MM.1S (cell line): ENCODE results near the gene IL1RAPL2.
"Not testable (repeated sequence)": the region's sequence is repeated elsewhere in the genome, so short reads cannot be mapped to it uniquely, and the experiment has no call there.

ENCODE experiments used
- DNase-seq: peaks from one replicate; pipeline ENCODE4 v3.0.0-alpha.2; 2015
- H2AFZ ChIP-seq: fragments of 300-600 bp; sonication (generic); 2 replicates; pipeline ENCODE4 v1.6.0; 2016; ENCODE audit warnings: antibody characterized with exemption, low read length
- H3F3A ChIP-seq: fragments of 300-600 bp; sonication (generic); 2 replicates; pipeline ENCODE4 v1.6.1; 2016; ENCODE audit warnings: mild to moderate bottlenecking, antibody characterized with exemption, low read length, moderate library complexity, mixed read lengths; ENCODE audit not compliant: insufficient read depth
- H3K27ac ChIP-seq: fragments of 300-600 bp; sonication (generic); 2 replicates; pipeline ENCODE4 v1.5.1; 2016; ENCODE audit warnings: mild to moderate bottlenecking, low read length
- H3K27me3 ChIP-seq: fragments of 300-600 bp; sonication (generic); replicated peaks from 2 replicates; pipeline ENCODE4 v1.6.0; 2016; ENCODE audit warnings: low read length; ENCODE audit not compliant: insufficient read depth
- H3K36me3 ChIP-seq: fragments of 300-600 bp; sonication (generic); replicated peaks from 2 replicates; pipeline ENCODE4 v1.6.1; 2016; ENCODE audit warnings: mild to moderate bottlenecking, low read length, mixed read lengths; ENCODE audit not compliant: insufficient read depth
- H3K4me1 ChIP-seq: fragments of 300-600 bp; sonication (generic); 2 replicates; pipeline ENCODE4 v1.6.1; 2016; ENCODE audit warnings: low read length, mixed read lengths
- H3K4me2 ChIP-seq: fragments of 300-600 bp; sonication (generic); 2 replicates; pipeline ENCODE4 v1.6.0; 2016; ENCODE audit warnings: low read depth, low read length
- H3K4me3 ChIP-seq: fragments of 300-600 bp; sonication (generic); 2 replicates; pipeline ENCODE4 v1.5.1; 2016; ENCODE audit warnings: low read length, mixed read lengths
- H3K79me2 ChIP-seq: fragments of 300-600 bp; sonication (generic); 2 replicates; pipeline ENCODE4 v1.6.1; 2016; ENCODE audit warnings: mixed run types, low read length, mixed read lengths
- H3K9ac ChIP-seq: fragments of 300-600 bp; sonication (generic); 2 replicates; pipeline ENCODE4 v1.6.1; 2016; ENCODE audit warnings: low read length, mixed read lengths
- H3K9me2 ChIP-seq: fragments of 300-600 bp; sonication (generic); replicated peaks from 2 replicates; pipeline ENCODE4 v1.6.1; 2016; ENCODE audit warnings: mild to moderate bottlenecking, low read length, mixed read lengths; ENCODE audit not compliant: insufficient read depth
- H3K9me3 ChIP-seq: fragments of 300-600 bp; sonication (generic); replicated peaks from 2 replicates; pipeline ENCODE4 v1.6.1; 2016; ENCODE audit warnings: mild to moderate bottlenecking, low read length, mixed read lengths; ENCODE audit not compliant: insufficient read depth
- H4K20me1 ChIP-seq: fragments of 300-600 bp; sonication (generic); 2 replicates; pipeline ENCODE4 v1.6.1; 2016; ENCODE audit warnings: mild to moderate bottlenecking, low read length, moderate library complexity, mixed read lengths; ENCODE audit not compliant: insufficient read depth
- CTCF ChIP-seq: fragments of 300-600 bp; sonication (generic); IDR thresholded peaks from 2 replicates; pipeline ENCODE4 v1.5.1; 2016; ENCODE audit warnings: antibody characterized with exemption, low read length, mixed read lengths
- EZH2 ChIP-seq: fragments of 300-600 bp; sonication (generic); optimal IDR thresholded peaks from 2 replicates; pipeline ENCODE3; 2017; ENCODE audit warnings: low read depth, mild to moderate bottlenecking, antibody characterized with exemption, low read length, mixed read lengths
- EZH2phosphoT487 ChIP-seq: fragments of 300-600 bp; sonication (generic); IDR thresholded peaks from 2 replicates; pipeline ENCODE4 v1.6.1; 2018; ENCODE audit warnings: antibody characterized with exemption, low read length

IL1RAPL2 gene

DNA sequence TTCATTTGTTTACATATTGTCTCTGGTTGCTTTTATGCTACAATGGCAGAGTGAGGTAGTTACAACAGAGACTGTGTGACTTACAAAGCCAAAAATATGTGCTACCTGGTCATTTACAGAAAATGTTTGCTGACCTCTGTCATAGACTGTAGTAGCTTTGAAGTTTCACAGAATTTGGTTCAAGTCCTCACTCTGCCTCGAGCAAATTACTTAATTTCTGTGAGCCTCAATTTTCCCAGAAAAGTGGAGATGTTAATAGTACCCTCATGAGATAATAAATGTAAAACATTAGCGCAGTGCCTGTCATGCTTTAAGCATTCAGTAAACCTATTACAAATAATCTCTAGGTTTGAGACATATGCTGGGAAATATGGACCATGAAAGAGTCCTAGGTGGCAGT is 1237.9 kb downstream of the IL1RAPL2 start:
- TF ChIP-seq EZH2phosphoT487 (no peak), EZH2 (no peak)
- no peak overlapping the region for H3K4me2 ChIP-seq
- no peaks in the 10 kb centered on the region for H3K27me3 ChIP-seq
- H3K79me2 ChIP-seq = no peaks in the 10 kb centered on the region
- H3F3A ChIP-seq = no peaks in the 10 kb centered on the region
- no peaks in the 10 kb centered on the region for H3K9me3 ChIP-seq
- no peaks in the 10 kb centered on the region for H4K20me1 ChIP-seq
- DNase-seq = no peak
- H3K36me3 ChIP-seq = no peaks in the 10 kb centered on the region
- H3K4me3 ChIP-seq = no peak overlapping the region
- H3K4me1 ChIP-seq = no peaks in the 10 kb centered on the region
- H3K27ac ChIP-seq = no peak overlapping the region
- no peak overlapping the region for H3K9ac ChIP-seq
- H3K9me2 ChIP-seq = no peaks in the 10 kb centered on the region
- H2AFZ ChIP-seq = no peak overlapping the region

DNA sequence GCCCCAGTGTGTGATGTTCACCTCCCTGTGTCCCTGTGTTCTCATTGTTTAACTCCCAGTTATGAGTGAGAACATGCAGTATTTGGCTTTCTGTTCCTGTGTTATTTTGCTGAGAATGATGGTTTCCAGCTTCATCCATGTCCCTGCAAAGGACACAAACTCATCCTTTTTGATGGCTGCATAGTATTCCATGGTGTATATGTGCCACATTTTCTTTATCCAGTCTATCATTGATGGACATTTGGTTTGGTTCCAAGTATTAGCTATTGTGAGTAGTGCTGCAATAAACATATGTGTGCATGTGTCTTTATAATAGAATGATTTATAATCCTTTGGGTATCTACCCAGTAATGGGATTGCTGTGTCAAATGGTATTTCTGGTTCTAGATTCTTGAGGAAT is 1239.7 kb downstream of the IL1RAPL2 start:
- not testable (repeated sequence) for H3K27ac ChIP-seq, DNase-seq, H3K4me1 ChIP-seq, H3K79me2 ChIP-seq, H3K4me2 ChIP-seq, H2AFZ ChIP-seq, H3K36me3 ChIP-seq, H4K20me1 ChIP-seq, H3K9ac ChIP-seq, H3K27me3 ChIP-seq, H3K4me3 ChIP-seq, H3K9me2 ChIP-seq, H3K9me3 ChIP-seq, H3F3A ChIP-seq

GRCh38 chrX:105816517-105816916 is 1250.5 kb downstream of the IL1RAPL2 start:
- Histone ChIP-seq H3K4me1 (no peaks in the 10 kb centered on the region), H3K9me2 (no peaks in the 10 kb centered on the region), H4K20me1 (no peaks in the 10 kb centered on the region; the same call in 1 of the 2 replicates), H3K27me3 (no peaks in the 10 kb centered on the region), H3K9ac (no peak overlapping the region), H3K4me2 (no peak overlapping the region), H3K36me3 (no peaks in the 10 kb centered on the region), H3K9me3 (no peaks in the 10 kb centered on the region), H3K79me2 (no peaks in the 10 kb centered on the region), H2AFZ (no peak overlapping the region), H3F3A (no peaks in the 10 kb centered on the region), H3K27ac (no peak overlapping the region), H3K4me3 (no peak overlapping the region)
- no peak for DNase-seq
- TF ChIP-seq CTCF (no peak), EZH2phosphoT487 (no peak), EZH2 (no peak)
